HG03460 (cell line): ENCODE data around the gene ZNF77.
A peak's percentile ranks its signal among the peaks of the same experiment; 100 is the strongest.
"Not testable (repeated sequence)": the region's sequence is repeated elsewhere in the genome, so short reads cannot be mapped to it uniquely, and the experiment has no call there.

ENCODE experiments used
- ATAC-seq: cut with Tn5 transposase; IDR thresholded peaks from one replicate; pipeline ENCODE4 v1.9.1; 2021; ENCODE audit not compliant: unreplicated experiment

ZNF77 gene

DNA sequence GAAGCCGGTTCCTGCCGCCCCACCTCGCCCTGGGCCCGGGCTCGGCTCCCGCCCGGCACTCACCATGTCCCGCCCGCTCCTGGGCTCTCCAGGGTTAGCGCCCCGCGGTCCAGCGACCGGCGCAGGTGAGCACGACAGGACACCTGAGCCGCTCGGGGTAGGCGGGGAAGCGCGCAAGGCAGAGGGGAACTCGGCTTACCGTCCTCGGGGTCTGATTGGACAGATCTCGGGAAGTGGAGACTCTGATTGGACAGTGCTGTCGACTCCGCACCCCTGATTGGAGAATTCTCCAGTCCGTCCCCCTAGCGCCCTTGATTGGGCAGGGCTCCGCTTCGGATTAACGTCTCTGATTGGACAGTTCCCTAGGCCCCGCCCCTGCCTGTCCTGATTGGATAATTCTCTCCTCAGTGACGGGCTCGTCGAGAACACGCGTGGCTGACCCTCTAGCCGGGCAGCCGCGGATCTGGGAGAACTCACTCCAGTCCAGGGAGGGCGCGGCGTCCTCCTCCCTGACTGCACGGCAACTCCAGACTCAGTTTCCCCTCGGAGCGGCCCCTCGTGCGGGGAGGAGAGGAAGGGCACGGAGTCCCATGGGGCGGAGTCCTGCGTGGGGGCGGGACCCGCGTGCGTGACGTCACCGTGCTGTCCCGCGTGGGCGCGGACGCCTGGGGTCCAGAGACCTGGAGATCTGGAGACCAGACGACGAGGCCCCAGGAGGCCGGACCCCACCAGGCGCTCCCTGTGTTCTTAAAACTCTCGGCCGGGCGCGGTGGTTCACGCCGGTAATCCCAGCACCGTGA is at the start of gene ZNF77:
Gene ZNF77 (minus strand): TSS at position 197 of the 800 bp plus-strand sequence. CDS start 131 bp downstream, at position 66.
- ATAC-seq, result peak; percentile 95

DNA sequence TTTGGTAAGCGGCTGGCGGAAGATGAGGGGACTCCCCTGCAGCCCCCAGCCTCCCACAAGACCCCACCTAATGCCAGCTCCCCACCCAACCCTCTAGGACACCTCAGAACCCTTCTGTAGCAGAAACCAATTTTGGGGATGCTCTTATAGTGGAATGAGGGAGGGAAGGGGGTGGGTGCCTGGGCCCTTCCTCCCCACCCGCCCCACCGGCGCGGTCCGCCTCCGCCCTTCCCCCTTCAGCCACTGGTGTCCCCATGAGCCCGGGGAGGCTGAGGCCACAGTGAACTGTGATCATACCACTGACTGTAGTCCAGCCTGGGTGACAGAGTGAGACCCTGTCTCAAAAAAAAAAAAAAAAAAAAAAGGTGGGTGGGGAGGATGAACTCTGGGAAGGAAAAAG is 48.8 kb upstream of the ZNF77 start:
- no peak for ATAC-seq

DNA sequence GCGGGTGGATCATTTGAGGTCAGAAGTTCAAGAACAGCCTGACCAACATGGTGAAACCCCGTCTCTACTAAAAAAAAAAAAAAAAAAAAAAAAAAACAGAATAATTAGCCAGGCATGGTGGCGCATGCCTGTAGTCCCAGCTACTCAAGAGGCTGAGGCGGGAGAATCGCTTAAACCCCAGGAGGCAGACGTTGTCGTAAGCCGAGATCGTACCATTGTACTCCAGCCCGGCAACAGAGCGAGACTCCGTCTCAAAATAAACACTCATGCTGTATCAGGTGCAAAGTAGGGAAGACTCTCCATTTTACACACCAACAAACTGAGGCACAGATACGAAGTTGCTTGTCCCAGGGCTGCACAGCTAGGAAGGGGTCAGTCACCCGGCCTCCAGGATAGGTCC is 48.2 kb upstream of the ZNF77 start:
- no peak for ATAC-seq

DNA sequence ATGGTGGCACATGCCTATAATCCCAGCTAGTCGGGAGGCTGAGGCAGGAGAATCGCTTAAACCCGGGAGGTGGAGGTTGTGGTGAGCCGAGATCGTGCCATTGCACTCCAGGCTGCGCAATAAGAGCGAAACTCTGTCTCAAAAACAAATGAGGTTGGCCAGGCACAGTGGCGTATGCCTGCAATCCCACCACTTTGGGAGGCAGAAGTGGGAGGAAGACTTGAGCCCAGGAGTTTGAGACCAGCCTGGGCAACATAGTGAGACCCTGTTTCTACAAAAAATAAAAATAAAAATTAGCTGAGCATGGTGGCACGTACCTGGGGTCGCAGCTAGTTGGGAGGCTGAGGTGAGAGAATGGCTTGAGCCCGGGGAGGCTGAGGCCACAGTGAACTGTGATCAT is 47.6 kb upstream of the ZNF77 start:
- ATAC-seq, result not testable (repeated sequence)

DNA sequence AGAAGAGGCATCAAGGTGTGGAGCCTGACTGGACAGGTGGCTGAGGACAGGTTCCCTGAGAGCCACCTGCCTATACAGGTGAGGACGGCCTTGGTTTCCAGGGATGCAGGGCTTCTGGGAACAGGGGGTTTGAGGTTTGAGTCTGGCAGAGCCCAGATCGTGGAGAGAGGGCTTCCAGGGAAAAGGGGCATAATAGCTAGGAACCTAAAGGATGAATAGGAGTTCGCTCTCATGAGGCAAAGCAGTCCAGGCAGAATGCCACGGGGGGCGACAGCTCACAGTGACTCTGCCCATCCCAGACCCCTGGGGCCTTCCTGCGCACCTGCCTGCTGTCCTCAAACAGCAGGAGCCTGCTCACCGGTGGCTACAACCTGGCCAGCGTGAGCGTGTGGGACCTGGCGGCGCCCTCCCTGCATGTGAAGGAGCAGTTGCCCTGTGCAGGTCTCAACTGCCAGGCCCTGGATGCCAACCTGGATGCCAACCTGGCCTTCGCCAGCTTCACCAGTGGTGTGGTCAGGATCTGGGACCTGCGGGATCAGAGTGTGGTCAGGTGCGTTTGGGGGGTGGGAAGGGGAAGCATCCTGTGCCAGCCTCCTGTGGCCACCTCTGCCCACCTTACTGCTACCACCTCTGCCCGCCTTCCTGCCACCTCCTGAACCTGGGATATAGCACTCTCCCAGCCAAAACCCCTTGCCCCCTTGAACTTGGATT is 44.6 kb upstream of the ZNF77 start:
- ATAC-seq, result no peak

DNA sequence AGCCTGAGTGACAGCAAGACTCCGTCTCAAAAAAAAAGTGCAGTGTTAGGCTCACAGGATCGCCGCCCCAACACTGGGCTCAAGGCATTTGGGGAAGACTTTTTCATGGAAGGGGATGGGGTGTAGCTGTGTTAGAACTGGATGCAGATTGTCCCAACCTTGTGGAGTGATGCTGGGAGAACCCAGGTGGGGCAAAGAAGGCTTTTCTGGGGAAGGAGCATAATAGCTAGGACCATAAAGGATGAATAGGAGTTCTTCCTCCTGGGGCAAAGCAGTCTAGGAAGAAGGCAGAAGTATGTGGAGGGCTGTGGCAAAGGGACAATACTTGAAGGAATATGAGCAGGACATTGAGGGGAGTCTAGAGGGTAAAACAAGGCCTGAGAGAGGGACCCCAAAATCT is 43.8 kb upstream of the ZNF77 start:
- ATAC-seq, result no peak

DNA sequence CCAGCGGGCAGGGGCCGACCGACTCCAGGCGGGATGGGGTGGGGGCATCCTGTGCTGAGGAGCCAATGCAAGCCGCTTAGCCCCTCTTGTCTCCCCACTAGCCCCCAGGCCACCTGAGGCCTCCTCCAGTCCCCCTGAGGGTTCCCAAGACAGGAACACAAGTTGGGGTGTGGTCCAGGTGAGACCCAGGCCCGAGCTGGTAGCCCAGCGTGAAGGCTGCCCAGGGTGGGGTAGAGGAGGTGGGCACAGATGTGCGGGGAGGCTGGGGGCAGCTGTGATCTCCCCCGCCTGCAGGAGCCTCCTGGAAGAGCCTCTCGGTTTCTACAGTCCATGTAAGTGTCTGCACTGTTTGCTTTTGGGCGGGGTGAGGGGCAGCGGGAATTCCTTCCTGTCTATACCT is 43.0 kb upstream of the ZNF77 start:
- no peak for ATAC-seq

DNA sequence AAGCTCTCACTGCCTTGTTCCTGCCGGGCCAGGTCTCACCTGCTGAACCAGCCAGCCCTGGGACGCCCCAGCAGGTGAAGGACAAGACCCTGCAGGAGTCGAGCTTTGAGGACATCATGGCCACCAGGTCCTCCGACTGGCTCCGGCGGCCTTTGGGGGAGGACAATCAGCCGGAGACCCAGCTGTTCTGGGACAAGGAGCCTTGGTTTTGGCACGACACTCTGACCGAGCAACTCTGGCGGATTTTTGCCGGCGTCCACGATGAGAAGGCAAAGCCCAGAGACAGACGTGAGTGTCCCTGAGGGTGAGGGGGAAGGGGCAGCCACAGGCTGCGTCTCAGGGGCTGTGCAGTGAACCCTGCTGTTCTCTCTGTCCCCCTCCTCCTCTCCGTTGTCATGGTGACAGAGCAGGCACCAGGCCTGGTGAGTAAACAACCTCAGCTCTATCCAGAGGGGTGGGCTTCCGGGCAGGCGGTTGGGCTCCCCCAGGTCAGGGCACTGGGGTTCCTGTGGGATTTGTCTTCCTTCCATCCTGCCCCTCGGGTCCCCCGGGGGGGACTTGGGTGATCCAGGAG is 42.3 kb upstream of the ZNF77 start:
- ATAC-seq, result no peak

DNA sequence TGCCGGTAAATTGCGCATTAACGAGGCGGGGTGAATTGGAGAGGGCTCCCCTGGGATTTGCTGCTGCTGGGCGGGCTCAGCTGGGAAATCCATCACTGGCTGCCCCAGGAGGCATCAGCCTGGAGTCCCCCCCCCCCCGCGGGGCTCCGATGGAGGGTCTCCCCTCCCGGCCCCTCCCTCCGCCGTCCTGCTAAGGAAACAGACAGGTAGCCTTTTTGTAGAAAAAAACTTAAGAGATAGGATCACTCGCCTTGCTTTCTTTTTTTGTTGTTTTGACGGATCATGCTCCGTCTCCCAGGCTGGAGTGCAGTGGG is 39.4 kb upstream of the ZNF77 start:
- no peak for ATAC-seq

DNA sequence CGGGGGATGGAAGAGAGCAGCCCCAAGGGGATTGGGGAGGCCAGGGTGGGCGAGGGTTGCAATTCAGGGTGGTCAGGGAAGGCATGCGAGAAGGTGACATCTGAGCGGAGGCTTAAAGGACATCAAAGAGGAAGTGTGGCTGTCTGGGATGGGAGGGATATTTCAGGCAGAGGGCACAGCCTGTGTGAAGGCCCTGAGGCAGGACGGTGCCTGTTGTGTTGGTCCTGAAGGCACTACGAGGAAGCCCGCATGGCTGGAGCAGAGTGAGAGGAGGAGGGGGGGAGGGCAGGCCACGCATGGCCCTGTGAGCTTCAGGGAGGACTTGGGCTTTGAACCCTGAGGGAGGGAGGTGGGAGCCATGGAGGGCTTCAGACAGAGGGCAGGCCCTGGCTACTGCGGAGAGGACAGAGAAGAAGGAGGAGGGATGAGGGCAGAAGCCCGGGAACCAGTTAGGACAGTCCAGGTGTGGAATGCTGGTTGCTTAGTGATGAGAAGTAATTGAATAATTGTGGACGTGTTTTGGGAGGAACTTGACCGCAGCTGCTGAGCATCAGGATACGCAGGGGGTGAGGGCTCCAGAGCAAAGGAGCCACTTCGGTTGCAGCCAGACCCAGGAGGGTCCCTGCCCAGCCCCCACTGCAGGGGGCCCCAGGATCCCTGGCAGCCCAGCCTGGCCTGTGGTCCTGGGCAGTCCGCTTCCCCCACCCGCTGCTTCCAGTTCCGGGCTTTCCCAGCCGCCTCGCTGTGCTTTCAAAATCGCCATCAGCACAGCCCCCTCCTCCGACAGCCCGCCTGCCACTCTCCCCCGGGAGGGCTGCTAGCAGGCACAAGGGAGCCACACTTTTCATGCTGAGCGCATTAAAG is 38.8 kb upstream of the ZNF77 start:
- no peak for ATAC-seq

DNA sequence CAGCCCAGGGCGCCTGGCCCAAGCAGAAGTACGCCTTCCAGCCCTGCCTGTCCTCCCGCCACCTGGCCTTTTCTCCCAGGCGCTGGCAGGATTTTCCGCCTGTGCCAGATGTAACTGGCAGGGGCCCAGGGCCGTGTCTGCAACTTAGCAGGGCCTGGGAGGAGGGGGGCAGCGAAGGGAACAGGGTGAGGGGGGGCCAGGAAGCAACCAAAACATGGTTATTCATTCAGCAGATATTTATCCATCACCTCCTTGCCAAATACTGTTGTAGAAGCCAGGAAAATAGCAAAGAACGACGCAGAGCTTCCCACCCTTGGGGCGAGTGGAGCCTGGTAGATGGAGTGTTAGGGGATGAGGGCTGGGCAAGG is 38.2 kb upstream of the ZNF77 start:
- no peak for ATAC-seq

DNA sequence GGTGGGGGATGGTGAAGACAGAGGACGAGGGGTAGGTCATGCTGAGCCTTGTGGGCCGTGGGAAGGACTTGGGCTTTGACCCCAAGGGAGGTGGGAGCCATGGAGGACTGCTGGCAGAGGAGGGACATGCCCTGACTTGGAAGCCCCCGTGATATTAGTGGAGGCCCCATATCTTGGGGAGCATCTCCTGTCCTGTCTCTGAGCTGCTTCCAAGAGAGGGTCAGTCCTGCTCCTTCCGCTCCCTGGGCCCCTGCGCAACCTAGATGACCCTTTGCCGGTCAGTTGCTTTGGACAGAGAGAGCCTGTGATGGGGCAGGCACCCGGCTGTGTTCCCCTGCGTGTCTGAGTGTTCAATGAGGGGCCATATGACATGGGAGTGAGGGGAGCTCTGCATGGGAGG is 37.8 kb upstream of the ZNF77 start:
- no peak for ATAC-seq

DNA sequence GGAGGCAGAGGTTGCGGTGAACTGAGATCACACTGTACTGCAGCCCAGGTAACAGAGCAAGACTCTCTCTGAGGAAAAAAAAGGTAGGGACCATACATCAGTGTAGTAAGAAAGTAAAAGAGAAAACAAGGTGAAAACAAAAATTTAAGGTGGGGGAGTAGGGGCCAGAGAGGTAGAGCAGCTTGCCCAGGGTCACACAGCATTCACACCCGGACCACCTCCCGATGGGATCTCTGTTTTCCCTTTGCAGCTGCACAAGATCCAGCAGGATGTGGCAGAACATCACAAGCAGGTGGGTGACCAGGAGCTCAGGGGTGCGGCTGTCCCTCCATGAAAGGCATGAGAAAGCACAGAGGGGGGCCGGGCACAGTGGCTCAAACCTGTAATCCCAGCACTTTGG is 37.1 kb upstream of the ZNF77 start:
- no peak for ATAC-seq

DNA sequence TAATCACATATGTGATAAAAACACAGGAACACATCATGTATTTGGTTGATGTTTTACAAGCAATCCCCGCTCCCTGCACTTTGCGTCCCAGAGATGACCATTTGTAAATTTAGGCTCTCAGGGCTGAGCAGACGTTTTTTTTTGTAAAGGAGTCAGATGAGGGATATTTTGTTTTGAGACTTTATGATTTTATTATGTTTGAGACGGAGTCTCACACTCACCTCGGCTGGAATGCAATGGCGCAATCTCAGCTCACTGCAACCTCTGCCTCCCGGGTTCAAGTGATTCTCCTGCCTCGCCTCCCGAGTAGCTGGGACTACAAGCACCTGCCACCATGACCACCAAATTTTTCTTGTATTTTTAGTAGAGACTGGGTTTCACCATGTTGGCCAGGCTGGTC is 34.0 kb upstream of the ZNF77 start:
- ATAC-seq, result no peak

DNA sequence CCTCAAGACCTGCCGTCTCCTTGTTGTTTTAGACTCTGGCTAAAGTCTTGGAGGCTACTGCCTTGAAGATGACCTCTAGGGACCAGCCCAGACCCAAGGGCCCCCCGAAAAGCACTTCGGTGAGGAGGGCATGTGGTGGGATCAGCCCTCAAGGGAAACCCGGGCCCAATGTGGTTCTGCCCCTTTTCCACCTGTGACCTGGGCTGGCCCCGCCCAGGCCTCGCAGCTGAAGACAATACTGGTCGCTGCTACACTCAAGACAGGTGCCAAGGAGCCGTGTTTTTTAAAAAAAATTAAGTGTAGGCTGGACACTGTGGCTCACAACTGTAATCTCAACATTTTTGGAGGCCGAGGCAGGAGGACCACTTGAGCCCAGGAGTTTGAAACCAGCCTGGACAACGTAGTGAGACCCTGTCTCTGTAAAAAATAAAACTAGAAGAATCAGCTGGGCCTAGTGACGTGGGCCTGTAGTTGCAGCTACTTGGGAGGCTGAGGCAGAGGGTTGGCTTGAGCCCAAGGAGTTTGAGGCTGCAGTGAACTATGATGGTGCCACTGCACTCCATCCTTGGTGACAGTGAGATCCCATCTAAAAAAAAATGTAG is 33.5 kb upstream of the ZNF77 start:
- no peak for ATAC-seq

DNA sequence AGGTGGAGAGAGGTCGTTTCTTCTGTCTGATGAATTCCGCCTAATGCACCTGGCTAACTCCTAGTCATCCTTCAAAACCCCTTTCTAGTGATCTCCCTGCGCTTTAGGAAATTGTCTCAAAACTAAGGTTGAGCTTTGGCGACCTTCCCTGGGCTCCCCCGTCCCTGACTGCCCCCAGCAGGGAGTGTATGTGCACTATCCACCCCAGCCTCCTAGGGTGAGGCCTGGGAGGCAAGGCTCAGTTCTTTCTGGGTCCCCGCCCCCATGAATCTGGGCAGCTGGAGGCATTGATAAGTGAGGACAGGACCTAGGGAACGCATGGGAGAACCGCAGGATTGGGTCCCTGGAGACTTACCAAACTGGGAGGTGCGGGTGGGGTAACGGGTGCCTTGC is 33.0 kb upstream of the ZNF77 start:
- no peak for ATAC-seq

DNA sequence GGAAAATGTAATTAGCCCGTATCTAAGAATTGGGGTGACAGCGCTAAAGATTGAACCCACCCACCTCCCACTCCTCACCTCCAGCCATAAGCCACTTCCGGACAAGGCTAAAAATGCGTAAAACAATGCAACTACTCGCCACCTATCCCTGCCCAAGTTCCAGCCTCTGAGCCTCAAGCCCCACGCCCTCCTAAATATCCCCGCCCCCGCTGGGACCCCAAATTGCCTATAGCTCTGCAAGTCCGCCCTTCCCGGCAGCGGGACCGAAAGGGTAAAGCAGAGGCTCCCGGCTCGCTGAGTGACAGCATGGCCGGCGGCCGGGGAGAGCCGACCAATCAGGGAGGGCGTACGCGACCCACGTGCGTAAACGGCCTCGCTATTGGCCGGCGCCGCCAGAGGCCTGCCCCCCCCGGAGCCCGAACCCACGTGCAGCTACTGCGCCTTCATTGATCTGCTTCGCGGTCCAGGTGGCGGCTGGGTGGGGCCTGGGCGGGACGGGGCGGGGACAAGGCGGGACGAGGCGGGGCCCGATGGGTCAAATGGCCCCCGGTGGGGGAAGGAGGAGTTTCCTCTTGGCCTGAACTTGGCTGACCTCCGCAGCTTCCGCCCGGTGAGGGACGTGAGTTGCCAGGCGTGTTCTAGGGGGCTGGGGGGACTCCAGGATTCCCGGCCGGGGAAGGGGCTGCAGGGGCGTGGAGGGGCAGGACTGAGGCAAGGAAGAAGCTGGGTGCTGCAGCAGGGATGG is 32.4 kb upstream of the ZNF77 start, which contains the start of gene TLE6:
Gene TLE6 (plus strand): TSS at position 564 of the 745 bp plus-strand sequence. CDS start 670 bp downstream, outside the sequence.
- ATAC-seq, result peak; percentile 88

DNA sequence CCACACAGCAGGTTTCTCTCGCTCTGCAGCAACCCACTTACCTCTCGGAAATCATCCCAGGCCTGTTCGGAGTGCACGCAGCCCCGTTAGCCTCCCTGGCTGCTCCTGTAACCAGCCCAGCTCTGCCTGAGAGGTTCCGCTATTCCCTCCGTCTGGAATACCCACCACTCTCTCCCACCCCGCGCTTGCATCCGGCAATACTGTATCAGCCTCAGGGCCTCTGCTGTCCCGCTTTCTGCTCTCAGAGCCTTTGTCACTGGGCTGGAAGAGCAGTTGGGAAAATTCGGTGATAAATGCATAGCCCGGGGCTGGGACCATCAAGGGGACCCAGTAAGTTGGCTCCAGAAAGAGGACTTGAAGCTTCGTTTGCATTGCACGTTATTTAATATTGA is 31.8 kb upstream of the ZNF77 start:
- ATAC-seq, result no peak

DNA sequence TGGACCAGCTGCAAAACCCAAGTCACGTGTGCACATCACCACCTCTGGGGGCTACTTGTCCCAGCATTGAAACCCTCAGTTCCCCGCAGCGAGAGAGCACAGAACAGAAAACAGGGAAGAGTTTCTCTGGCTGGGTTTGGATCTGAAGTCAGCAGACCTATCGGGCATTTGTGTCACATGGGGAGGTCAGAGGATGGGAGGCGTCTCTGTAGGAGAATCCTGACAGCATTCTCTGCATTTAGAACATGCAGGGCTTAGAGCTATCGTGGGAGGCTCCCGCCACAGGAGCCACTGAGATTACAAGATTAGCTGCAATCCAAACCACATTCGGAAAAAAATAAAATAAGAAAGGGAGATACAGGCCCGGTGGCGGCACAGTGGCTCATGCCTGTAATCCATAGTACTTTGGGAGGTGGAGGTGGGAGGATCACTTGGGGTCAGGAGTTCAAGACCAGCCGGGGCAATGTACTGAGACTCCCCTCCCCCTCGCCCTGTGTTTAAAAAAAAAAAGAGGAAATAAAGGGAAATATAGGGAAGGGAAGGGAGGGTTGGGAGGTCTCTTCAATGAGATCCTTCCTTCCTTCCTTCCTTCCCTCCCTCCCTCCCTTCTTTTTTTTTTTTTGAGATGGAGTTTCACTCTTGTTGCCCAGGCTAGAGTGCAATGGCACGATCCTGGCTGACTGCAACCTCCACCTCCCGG is 29.7 kb upstream of the ZNF77 start:
- ATAC-seq, result no peak

DNA sequence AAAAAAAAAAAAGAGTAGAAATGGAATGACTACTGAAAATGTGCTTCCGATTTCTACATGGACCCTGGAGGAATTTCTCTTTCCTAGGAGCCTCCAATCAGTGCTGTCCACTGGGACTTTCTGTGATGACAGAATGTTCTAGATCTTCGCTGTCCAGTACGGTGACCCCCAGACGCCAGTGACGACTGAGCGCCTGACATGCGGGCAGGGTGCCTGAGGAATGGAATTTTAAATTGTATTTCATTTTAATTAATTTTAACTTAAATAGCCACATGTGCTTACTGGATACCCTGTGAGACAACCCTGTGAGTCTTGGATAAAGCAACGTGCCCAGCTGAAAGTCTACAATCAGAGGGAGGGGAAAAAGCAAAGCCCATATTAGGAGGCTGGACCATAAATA is 28.5 kb upstream of the ZNF77 start:
- no peak for ATAC-seq
